ENCODE measurements around the gene UBE2F. TPM values are rescaled to one million over a fixed set of nuclear protein-coding genes. Genes with fewer than 3 reads are reported as not detected.
"Not testable (repeated sequence)": the region's sequence is repeated elsewhere in the genome, so short reads cannot be mapped to it uniquely, and the experiment has no call there.

UBE2F gene
- total RNA-seq, 4 donors from 2014 or later, result 40.7 to 88.9 (median 64.9) TPM

DNA sequence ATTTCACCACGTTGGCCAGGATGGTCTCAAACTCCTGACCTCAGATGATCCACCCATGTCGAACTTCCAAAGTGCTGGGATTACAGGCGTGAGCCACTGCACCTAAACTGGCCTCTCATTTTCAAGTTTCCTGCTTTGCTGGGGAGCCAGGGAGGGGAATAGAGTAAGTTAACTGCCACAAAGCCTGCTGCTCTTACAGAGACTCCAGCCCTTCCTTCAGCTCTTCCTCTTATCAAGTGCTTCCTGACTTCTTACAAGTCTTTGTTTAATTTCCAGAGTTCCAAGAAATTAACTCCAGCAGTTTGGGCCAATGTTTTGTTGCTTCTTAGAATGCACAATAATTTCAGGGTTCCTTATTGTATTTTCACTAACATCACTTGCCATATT is 24.3 kb upstream of the UBE2F start:
- no peaks in the 10 kb centered on the region for H3K27me3 ChIP-seq
- TF ChIP-seq, protein P1, sequence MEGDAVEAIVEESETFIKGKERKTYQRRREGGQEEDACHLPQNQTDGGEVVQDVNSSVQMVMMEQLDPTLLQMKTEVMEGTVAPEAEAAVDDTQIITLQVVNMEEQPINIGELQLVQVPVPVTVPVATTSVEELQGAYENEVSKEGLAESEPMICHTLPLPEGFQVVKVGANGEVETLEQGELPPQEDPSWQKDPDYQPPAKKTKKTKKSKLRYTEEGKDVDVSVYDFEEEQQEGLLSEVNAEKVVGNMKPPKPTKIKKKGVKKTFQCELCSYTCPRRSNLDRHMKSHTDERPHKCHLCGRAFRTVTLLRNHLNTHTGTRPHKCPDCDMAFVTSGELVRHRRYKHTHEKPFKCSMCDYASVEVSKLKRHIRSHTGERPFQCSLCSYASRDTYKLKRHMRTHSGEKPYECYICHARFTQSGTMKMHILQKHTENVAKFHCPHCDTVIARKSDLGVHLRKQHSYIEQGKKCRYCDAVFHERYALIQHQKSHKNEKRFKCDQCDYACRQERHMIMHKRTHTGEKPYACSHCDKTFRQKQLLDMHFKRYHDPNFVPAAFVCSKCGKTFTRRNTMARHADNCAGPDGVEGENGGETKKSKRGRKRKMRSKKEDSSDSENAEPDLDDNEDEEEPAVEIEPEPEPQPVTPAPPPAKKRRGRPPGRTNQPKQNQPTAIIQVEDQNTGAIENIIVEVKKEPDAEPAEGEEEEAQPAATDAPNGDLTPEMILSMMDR (IDR thresholded peaks at IDR 0.05), result no peak
- no peak for TF ChIP-seq POLR2A (IDR thresholded peaks at IDR 0.05)
- H3K36me3 ChIP-seq, result no peaks in the 10 kb centered on the region
- H3K9me3 ChIP-seq, result no peaks in the 10 kb centered on the region
- no peak overlapping the region for H3K27ac ChIP-seq
- H3K4me3 ChIP-seq, result no peak overlapping the region
- no peaks in the 10 kb centered on the region for H3K4me1 ChIP-seq
- intact Hi-C loops (cut with DNase I; ENCODE audit: low total_unique reads), result no loop called here
- no peak for DNase-seq

DNA sequence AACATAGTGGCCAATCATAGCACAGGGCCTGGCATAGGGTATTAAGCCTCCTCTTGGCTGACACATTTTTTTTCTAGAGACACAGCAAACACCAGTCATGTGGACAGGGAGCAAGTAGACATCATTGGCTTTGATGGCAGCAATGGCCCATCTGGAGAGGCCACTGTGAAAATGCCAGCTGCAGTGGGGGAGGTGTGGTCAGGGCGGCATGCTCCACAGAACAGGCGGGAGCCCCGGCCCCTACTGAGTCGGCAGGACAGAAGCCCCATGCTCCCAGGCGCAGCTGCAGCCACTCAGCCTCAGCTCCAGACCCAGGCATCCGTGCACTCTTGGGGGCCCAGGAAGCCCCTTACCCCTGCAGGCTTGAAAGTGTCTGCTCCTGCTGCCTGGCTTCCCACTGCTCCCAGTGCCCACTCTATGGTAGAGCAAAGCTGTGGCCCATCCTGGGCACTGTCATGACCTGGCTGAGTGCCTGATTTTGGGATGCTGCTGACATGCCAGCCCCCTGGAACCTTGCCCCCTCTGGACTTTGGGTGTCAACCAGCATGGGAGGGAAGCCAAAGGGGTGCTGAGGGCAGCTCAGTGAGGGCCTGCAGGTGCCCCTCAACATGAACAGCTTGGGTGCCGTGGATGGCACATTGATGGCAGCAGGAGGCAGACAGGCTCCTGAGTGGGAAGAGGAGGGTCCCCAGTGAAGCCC is 23.3 kb upstream of the UBE2F start:
- no peak overlapping the region for H3K27ac ChIP-seq
- no peak for DNase-seq

DNA sequence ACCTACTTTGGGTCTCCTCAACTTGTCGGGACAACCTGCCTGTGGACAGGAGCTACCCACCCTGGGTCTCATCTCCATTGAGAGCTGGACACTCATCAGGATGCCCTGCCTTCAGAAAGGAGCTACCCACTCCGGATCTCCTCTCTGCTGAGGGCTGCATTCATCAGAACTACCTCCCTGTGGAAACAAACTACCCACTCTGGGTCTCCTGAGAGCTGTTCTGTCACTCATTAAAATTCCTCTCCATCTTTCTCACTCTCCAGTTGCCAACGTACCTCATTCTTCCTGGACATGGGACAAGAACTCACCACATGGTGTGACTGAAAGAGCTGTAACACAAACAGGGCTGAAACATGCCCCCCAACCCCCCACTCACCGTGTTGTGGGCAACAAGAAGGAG is 22.5 kb upstream of the UBE2F start:
- no peak overlapping the region for H3K4me3 ChIP-seq
- no peaks in the 10 kb centered on the region for H3K9me3 ChIP-seq
- TF ChIP-seq, protein P1 (IDR thresholded peaks at IDR 0.05), result no peak
- TF ChIP-seq POLR2A (IDR thresholded peaks at IDR 0.05), result no peak
- no peaks in the 10 kb centered on the region for H3K4me1 ChIP-seq
- no peaks in the 10 kb centered on the region for H3K27me3 ChIP-seq
- no peak overlapping the region for H3K27ac ChIP-seq
- DNase-seq, result no peak
- intact Hi-C loops (cut with DNase I; ENCODE audit: low total_unique reads), result no loop called here
- H3K36me3 ChIP-seq, result no peaks in the 10 kb centered on the region

More for the DNA sequence above, 23.3 kb upstream of the UBE2F start:
- Histone ChIP-seq H3K9me3 (no peaks in the 10 kb centered on the region), H3K4me3 (no peak overlapping the region), H3K36me3 (no peaks in the 10 kb centered on the region), H3K27me3 (no peaks in the 10 kb centered on the region), H3K4me1 (no peaks in the 10 kb centered on the region)
- no peak for TF ChIP-seq POLR2A (IDR thresholded peaks at IDR 0.05)
- TF ChIP-seq, protein P1 (IDR thresholded peaks at IDR 0.05), result no peak
- intact Hi-C loops (cut with DNase I; ENCODE audit: low total_unique reads), result no loop called here

DNA sequence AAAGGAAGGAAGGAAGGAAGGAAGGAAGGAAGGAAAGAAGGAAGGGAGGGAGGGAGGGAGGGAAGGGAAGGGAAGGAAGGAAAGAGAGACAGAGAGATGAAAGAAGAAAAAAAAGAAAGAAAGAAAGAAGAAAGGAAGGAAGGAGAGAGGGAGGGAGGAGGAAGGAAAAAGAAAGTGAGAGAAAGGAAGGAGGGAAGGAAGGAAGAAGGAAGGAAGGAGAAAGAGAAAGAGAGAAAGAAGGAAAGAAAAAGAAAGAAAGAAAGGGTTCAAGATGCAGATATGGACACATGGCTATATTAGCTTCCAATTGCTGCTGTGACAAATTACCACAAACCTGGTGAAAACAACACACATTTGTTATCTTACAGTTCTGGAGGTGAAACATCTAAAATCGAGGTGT is 20.4 kb upstream of the UBE2F start:
- Histone ChIP-seq H3K36me3 (no peaks in the 10 kb centered on the region), H3K4me1 (no peaks in the 10 kb centered on the region), H3K4me3 (no peak overlapping the region), H3K27ac (no peak overlapping the region), H3K27me3 (no peaks in the 10 kb centered on the region), H3K9me3 (no peaks in the 10 kb centered on the region)
- DNase-seq, result no peak
- intact Hi-C loops (cut with DNase I; ENCODE audit: low total_unique reads), result no loop called here
- TF ChIP-seq, protein P1 (IDR thresholded peaks at IDR 0.05), result no peak
- TF ChIP-seq POLR2A (IDR thresholded peaks at IDR 0.05), result no peak

DNA sequence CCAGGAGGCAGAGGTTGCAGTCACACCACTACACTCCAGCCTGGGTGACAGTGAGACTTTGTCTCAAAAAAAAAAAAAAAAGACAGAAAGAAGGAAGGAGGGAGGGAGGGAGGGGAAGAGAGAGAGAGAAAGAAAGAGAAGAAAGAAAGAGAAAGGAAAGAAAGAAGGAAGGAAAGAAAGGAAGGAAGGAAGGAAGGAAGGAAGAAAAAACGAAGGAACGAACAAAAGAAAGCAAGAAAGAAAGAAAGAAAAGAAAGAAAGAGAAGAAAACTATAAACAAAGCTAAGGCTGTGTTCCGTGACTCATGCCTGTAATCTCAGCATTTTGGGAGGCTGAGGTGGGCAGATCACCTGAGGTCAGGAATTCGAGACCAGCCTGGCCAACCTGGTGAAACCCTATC is 15.5 kb upstream of the UBE2F start:
- H3K4me3 ChIP-seq; intact Hi-C loops (cut with DNase I; ENCODE audit: low total_unique reads); H3K27me3 ChIP-seq; DNase-seq; H3K27ac ChIP-seq; H3K4me1 ChIP-seq; H3K36me3 ChIP-seq; H3K9me3 ChIP-seq: not testable (repeated sequence)

DNA sequence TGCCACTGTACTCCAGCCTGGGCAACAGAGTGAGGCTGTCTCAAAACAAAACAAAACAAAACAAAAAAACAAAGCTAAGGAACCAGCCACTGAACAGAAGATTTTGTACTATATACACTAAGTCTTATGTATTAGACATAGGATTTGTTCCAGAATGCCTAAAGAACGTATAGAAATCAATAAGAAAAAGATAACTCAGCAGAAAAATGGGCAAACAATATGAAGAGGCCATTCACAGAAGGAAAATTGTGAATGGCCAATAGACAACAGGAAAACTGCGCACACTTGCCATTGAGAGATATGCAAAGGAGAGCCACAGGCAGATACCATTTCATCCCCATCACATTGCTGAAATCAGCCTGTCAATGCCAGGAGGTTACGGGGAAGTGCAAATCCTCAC is 14.9 kb upstream of the UBE2F start:
- peaks cover 0 to 10% of the 10 kb centered on the region in 2 donors for H3K4me1 ChIP-seq
- H3K27ac ChIP-seq, result no peak overlapping the region
- no peak overlapping the region for H3K4me3 ChIP-seq
- H3K27me3 ChIP-seq, result no peaks in the 10 kb centered on the region
- intact Hi-C loops (cut with DNase I; ENCODE audit: low total_unique reads), result no loop called here
- H3K9me3 ChIP-seq, result no peaks in the 10 kb centered on the region
- DNase-seq, result no peak
- H3K36me3 ChIP-seq, result no peaks in the 10 kb centered on the region
- TF ChIP-seq POLR2A (IDR thresholded peaks at IDR 0.05), result no peak
- TF ChIP-seq, protein P1 (IDR thresholded peaks at IDR 0.05), result no peak

Measured in uterus (tissue), 4 donors.